Mucosa of stomach (tissue), 1 donor: ENCODE results near the gene CEP89.
"Not testable (repeated sequence)": the region's sequence is repeated elsewhere in the genome, so short reads cannot be mapped to it uniquely, and the experiment has no call there.

Source experiments
- H3K27me3 ChIP-seq: one replicate; pipeline ENCODE4 v1.7.0; 2013; ENCODE audit warnings: mild to moderate bottlenecking, low read length; ENCODE audit not compliant: control insufficient read depth, insufficient read depth
- H3K36me3 ChIP-seq: one replicate; pipeline ENCODE4 v1.7.0; 2013; ENCODE audit warnings: low read length; ENCODE audit not compliant: control insufficient read depth, insufficient read depth
- H3K4me1 ChIP-seq: one replicate; pipeline ENCODE4 v1.7.0; 2013; ENCODE audit warnings: mild to moderate bottlenecking, low read length; ENCODE audit not compliant: control insufficient read depth, insufficient read depth
- H3K4me3 ChIP-seq: one replicate; pipeline ENCODE4 v1.7.0; 2013; ENCODE audit warnings: low read length
- H3K9ac ChIP-seq: one replicate; pipeline ENCODE4 v1.7.0; 2013; ENCODE audit warnings: mild to moderate bottlenecking, low read length, moderate library complexity
- H3K9me3 ChIP-seq: one replicate; pipeline ENCODE4 v1.7.0; 2013; ENCODE audit warnings: mild to moderate bottlenecking, low read length, moderate library complexity; ENCODE audit not compliant: control insufficient read depth
- donor health status: Pancreatic carcinoma.

Gene CEP89

GRCh38 chr19:32995966-32996365, 24.2 kb upstream of the CEP89 start:
- H3K4me1 ChIP-seq, H3K9ac ChIP-seq, H3K27me3 ChIP-seq, H3K4me3 ChIP-seq, H3K9me3 ChIP-seq: not testable (repeated sequence)
- H3K36me3 ChIP-seq = peaks cover 11% of the 10 kb centered on the region

- Histone ChIP-seq H3K36me3 (no peaks in the 10 kb centered on the region), H3K4me1 (peaks cover 6% of the 10 kb centered on the region), H3K9ac (no peak overlapping the region), H3K9me3 (no peaks in the 10 kb centered on the region), H3K4me3 (no peak overlapping the region), H3K27me3 (no peaks in the 10 kb centered on the region)
Observed at GRCh38 chr19:32988724-32989123, 17.0 kb upstream of the CEP89 start.

DNA sequence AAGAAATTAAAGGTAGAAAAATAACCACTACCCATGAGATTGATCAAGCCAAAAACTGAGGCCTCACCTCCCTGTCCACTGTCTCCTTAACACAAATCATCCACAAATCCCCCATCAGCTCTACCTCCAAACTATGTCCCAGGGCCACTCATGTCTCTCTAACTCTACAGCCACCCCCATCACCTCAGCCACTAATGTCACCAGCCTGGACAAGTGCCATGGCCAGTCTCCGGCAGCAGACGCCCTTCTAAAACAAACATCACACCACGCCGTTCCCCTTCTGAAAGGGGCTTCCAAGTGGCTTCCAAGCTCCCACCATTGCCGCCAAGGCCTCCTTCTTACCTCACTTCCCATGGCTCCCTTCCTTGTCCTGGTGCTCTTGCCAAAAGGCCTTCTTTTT, 16.5 kb upstream of the CEP89 start:
- not testable (repeated sequence) for H3K9ac ChIP-seq, H3K36me3 ChIP-seq, H3K4me1 ChIP-seq, H3K27me3 ChIP-seq, H3K9me3 ChIP-seq, H3K4me3 ChIP-seq

GRCh38 chr19:32982488-32982887, 10.7 kb upstream of the CEP89 start:
- not testable (repeated sequence) for H3K36me3 ChIP-seq, H3K4me1 ChIP-seq, H3K4me3 ChIP-seq, H3K9ac ChIP-seq, H3K9me3 ChIP-seq, H3K27me3 ChIP-seq

DNA sequence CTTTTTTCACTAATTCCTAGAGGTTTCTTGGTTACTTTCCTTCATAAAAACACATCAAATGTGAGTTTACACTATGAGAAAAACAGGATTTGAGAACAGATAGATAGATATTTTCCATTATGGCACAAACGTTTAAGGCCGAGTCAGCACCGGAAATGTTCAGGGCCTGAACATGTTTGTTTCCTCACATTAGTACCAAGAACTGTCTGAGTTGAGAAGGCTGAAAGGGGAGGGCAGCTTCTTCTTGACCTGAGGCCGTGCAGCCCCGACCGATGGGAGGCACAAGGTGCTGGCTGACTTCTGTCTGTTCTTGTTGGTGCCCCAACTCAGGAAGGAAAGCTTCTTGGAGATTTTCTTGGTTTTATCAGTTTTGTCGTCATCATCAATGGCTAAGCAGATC, 8.0 kb upstream of the CEP89 start:
- H3K4me1 ChIP-seq = peaks cover 11% of the 10 kb centered on the region
- H3K9ac ChIP-seq, H3K4me3 ChIP-seq, H3K9me3 ChIP-seq, H3K36me3 ChIP-seq, H3K27me3 ChIP-seq: not testable (repeated sequence)

DNA sequence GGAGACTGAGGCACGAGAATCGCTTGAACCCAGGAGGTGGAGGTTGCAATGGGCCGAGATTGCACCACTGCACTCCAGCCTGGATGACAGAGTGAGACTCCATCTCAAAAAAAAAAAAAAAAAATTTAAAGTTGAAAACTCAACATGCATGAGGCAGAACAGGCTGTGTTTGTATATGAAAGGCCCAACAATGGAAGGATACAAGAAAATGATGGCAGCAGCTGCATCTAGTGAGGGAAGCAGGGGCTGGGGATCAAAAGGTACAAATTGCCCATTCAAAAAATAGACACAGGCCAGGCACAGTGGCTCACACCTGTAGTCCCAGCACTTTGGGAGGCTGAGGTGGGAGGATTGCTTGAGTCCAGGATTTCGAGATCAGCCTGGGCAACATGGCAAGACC, 6.1 kb upstream of the CEP89 start:
- not testable (repeated sequence) for H3K9me3 ChIP-seq, H3K9ac ChIP-seq, H3K27me3 ChIP-seq, H3K36me3 ChIP-seq, H3K4me3 ChIP-seq
- H3K4me1 ChIP-seq = peaks cover 11% of the 10 kb centered on the region

- no peaks in the 10 kb centered on the region for H3K27me3 ChIP-seq
- no peaks in the 10 kb centered on the region for H3K9me3 ChIP-seq
- no peak overlapping the region for H3K4me3 ChIP-seq
- peak overlapping the region; percentile 50 for H3K9ac ChIP-seq
- peaks cover 15% of the 10 kb centered on the region for H3K4me1 ChIP-seq
- H3K36me3 ChIP-seq = no peaks in the 10 kb centered on the region
Observed at GRCh38 chr19:32977280-32977679, 5.5 kb upstream of the CEP89 start.

- H3K9me3 ChIP-seq = no peaks in the 10 kb centered on the region
- H3K9ac ChIP-seq = no peak overlapping the region
- H3K4me1 ChIP-seq = peaks cover 15% of the 10 kb centered on the region
- H3K4me3 ChIP-seq = no peak overlapping the region
- no peaks in the 10 kb centered on the region for H3K27me3 ChIP-seq
- H3K36me3 ChIP-seq = no peaks in the 10 kb centered on the region
Observed at GRCh38 chr19:32976223-32976805, 4.6 kb upstream of the CEP89 start.

- no peaks in the 10 kb centered on the region for H3K27me3 ChIP-seq
- H3K9ac ChIP-seq = peak overlapping the region; percentile 55
- H3K9me3 ChIP-seq = no peaks in the 10 kb centered on the region
- no peaks in the 10 kb centered on the region for H3K36me3 ChIP-seq
- peak overlapping the region; percentile 51 for H3K4me3 ChIP-seq
- H3K4me1 ChIP-seq = peaks cover 3% of the 10 kb centered on the region
Observed at GRCh38 chr19:32971012-32971595, 654 bp downstream of the CEP89 start.

DNA sequence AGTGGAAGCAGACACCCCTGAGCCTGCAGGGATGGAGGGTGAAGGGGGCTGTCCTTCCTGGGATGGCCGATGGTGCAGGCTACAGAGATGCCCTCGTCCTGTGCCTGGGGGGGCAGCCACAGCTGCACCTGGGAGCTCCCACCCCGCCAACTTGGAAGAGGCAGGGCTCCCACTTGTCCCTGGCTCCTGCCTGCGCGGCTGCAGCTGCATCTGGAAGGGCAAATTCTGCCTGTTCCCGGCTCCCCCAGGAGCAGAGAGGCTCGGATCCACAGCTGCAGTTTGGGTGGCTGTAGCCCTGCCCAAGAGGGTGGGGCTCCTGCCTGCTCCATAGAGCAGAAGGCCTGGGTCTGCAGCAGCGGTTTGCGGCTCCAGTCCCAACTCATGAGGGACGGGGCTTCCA, 2.2 kb downstream of the CEP89 start:
- Histone ChIP-seq H3K4me3 (no peak overlapping the region), H3K9ac (no peak overlapping the region), H3K36me3 (no peaks in the 10 kb centered on the region), H3K4me1 (peaks cover 3% of the 10 kb centered on the region), H3K27me3 (no peaks in the 10 kb centered on the region), H3K9me3 (no peaks in the 10 kb centered on the region)

GRCh38 chr19:32966750-32967149, 5.0 kb downstream of the CEP89 start:
- Histone ChIP-seq H3K27me3 (no peaks in the 10 kb centered on the region), H3K9ac (no peak overlapping the region), H3K4me1 (no peaks in the 10 kb centered on the region), H3K4me3 (no peak overlapping the region), H3K36me3 (no peaks in the 10 kb centered on the region), H3K9me3 (no peaks in the 10 kb centered on the region)

GRCh38 chr19:32945260-32945659, 26.5 kb downstream of the CEP89 start:
- no peaks in the 10 kb centered on the region for H3K9me3 ChIP-seq
- no peaks in the 10 kb centered on the region for H3K27me3 ChIP-seq
- no peak overlapping the region for H3K4me3 ChIP-seq
- H3K36me3 ChIP-seq = no peaks in the 10 kb centered on the region
- H3K9ac ChIP-seq = no peak overlapping the region
- H3K4me1 ChIP-seq = no peaks in the 10 kb centered on the region

DNA sequence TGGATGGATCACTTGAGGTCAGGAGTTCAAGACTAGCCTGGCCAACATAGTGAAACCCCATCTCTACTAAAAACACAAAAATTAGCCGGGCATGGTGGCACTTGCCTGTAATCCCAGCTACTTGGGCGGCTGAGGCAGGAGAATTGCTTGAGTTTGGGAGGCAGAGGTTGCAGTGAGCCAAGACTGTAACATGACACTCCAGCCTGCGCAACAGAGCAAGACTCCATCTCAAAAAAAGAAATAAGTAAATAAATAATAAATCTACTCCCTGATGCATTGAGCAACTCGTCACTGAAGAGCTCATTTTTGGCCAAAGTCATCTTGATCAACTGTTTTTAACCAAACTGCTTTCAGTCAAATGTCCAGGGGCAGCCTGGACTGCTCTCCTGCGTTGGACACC, 30.5 kb downstream of the CEP89 start:
- H3K9ac ChIP-seq, H3K9me3 ChIP-seq, H3K4me1 ChIP-seq, H3K4me3 ChIP-seq, H3K27me3 ChIP-seq, H3K36me3 ChIP-seq: not testable (repeated sequence)
